Mucosa of descending colon (tissue), 3 donors: ENCODE results near the gene CYP4B1. TPM values are rescaled to one million over a fixed set of nuclear protein-coding genes. Genes with fewer than 3 reads are reported as not detected.
"Not testable (repeated sequence)": the region's sequence is repeated elsewhere in the genome, so short reads cannot be mapped to it uniquely, and the experiment has no call there.

Experiments used
- ATAC-seq: fragments of 200-7000 bp; cut with Tn5 transposase; one replicate; pipeline ENCODE4 v1.9.1; 2020; ENCODE audit warnings: mild to moderate bottlenecking, moderate library complexity
- DNase-seq, 3 donors: peaks; one replicate each; pipeline ENCODE4 v3.0.0-alpha.2; 2020
- H3K36me3 ChIP-seq: fragments of 200-600 bp; one replicate; pipeline ENCODE4 v1.8.0; 2021; ENCODE audit warnings: low read depth, mild to moderate bottlenecking
- H3K4me1 ChIP-seq: fragments of 200-600 bp; one replicate; pipeline ENCODE4 v1.8.0; 2021; ENCODE audit warnings: low read depth, mild to moderate bottlenecking
- H3K4me3 ChIP-seq: fragments of 200-600 bp; one replicate; pipeline ENCODE4 v1.8.0; 2021; ENCODE audit warnings: mild to moderate bottlenecking
- H3K9me3 ChIP-seq: fragments of 200-600 bp; one replicate; pipeline ENCODE4 v1.8.0; 2021; ENCODE audit warnings: mild to moderate bottlenecking
- intact Hi-C, 2 donors: fragments of 100-400 bp; cut with DNase I in 1 of 2; cut with micrococcal nuclease in 1 of 2; formaldehyde crosslinking; loops; one replicate each; pipeline versions ENCODE4 v1.11.0 to v1.11.1; 2022; cut with DNase I, micrococcal nuclease
- total RNA-seq, 3 donors: library from RNA; stranded (reverse); fragmentation: NEBNext Ultra II Directional in 2 of 3; extraction: Animal tissue kit (Norgen Biotek cat#: 25700) in 2 of 3; gene quantifications; one replicate each; pipeline versions ENCODE4 v1.2.1 to v1.2.4, GENCODE V29; 2021 to 2023
- TF ChIP-seq, protein P1 (sequence below): fragments of 200-600 bp; IDR thresholded peaks from one replicate; pipeline ENCODE4 v1.8.0; 2022; ENCODE audit warnings: antibody characterized with exemption, mild to moderate bottlenecking
- donor health status: DM: no; HTN: no; CAD: no; lungs with moderate emphysema.
- donor health status: DM: no; HTN: no; CAD: no.
- donor health status: DM: no; HTN: yes; CAD: no.

Gene CYP4B1
- total RNA-seq, 3 donors from 2014 or later = 0.98 to 11.0 (median 5.5) TPM

DNA sequence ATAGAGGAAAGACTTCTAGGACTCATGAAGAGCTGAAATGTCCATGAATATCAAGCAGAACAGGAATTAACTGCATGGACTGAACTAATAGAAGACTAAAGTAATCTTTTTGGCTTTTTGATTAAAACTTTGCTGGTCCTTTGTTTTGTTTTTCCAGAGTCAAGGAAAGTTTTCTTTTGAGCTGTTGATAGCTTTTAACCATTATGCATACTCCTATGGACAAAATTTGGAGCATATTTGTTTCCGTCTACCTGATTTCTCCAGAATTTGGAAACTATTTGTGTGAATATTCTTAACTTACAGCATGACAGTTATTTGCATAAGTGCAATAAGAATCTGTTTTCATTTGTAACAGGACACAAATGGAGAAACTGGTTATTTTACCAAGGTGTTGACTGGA lies 24.5 kb upstream of the CYP4B1 start:
- H3K36me3 ChIP-seq = no peaks in the 10 kb centered on the region
- no peaks in the 10 kb centered on the region for H3K4me1 ChIP-seq
- no peak overlapping the region for H3K4me3 ChIP-seq
- TF ChIP-seq, protein P1, sequence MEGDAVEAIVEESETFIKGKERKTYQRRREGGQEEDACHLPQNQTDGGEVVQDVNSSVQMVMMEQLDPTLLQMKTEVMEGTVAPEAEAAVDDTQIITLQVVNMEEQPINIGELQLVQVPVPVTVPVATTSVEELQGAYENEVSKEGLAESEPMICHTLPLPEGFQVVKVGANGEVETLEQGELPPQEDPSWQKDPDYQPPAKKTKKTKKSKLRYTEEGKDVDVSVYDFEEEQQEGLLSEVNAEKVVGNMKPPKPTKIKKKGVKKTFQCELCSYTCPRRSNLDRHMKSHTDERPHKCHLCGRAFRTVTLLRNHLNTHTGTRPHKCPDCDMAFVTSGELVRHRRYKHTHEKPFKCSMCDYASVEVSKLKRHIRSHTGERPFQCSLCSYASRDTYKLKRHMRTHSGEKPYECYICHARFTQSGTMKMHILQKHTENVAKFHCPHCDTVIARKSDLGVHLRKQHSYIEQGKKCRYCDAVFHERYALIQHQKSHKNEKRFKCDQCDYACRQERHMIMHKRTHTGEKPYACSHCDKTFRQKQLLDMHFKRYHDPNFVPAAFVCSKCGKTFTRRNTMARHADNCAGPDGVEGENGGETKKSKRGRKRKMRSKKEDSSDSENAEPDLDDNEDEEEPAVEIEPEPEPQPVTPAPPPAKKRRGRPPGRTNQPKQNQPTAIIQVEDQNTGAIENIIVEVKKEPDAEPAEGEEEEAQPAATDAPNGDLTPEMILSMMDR = no peak
- ATAC-seq = no peak
- intact Hi-C loops = no loop called here
- no peak for DNase-seq
- peaks cover 28% of the 10 kb centered on the region for H3K9me3 ChIP-seq

DNA sequence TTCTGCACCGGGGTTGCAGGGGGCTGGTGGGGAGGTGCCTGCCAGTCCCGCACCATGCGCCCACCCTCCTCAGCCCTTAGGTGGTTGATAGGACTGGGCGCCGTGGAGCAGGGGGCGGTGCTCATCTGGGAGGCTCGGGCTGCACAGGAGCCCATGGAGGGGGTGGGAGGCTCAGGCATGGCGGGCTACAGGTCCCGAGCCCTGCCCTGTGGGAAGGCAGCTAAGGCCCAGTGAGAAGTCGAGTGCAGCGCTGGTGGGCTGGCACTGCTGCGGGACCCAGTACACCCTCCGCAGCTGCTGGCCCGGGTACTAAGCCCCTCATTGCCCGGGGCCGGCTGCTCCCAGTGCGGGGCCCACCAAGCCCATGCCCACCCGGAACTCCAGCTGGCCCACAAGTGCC lies 20.4 kb upstream of the CYP4B1 start:
- intact Hi-C loops, H3K36me3 ChIP-seq, ATAC-seq: not testable (repeated sequence)

DNA sequence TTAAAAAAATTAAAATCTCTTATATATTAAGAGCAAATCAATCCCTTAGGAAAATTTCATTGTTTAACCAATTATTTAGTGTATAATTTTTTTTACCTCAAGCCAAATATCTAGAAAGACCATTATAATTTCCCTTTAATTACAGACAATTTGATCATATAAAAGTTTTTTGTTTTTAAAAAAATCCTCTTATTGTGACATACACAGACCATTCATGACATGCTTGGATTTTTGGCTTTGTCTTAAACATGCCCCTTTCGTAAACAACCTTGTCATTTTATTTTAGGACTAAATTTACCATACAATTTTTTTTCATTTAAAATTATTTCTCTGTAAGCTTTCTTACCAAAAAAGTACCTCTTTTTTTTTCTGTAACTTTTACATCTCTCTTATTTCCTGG lies 14.2 kb upstream of the CYP4B1 start:
- no peak for DNase-seq
- intact Hi-C loops = no loop called here
- Histone ChIP-seq H3K4me3 (no peak overlapping the region), H3K9me3 (peaks cover 9% of the 10 kb centered on the region), H3K4me1 (no peaks in the 10 kb centered on the region), H3K36me3 (no peaks in the 10 kb centered on the region)
- no peak for ATAC-seq
- TF ChIP-seq, protein P1 = no peak

More for the DNA sequence above, 20.4 kb upstream of the CYP4B1 start:
- not testable (repeated sequence) for H3K4me1 ChIP-seq, DNase-seq, H3K4me3 ChIP-seq, H3K9me3 ChIP-seq

DNA sequence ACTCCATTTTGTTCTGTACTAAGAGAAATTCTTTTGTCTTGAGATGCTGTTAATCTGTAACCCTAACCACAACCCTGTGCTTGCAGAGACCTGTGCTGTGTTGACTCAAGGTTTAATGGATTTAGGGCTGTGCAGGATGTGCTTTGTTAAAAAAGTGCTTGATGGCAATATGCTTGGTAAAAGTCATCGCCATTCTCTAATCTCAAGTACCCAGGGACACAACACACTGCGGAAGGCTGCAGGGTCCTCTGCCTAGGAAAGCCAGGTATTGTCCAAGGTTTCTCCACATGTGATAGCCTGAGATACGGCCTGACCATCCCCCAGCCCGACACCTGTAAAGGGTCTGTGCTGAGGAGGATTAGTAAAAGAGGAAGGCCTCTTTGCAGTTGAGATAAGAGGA lies 10.2 kb upstream of the CYP4B1 start:
- H3K36me3 ChIP-seq, DNase-seq, H3K9me3 ChIP-seq, H3K4me3 ChIP-seq, H3K4me1 ChIP-seq, intact Hi-C loops: not testable (repeated sequence)
- peak; percentile 43 for ATAC-seq

DNA sequence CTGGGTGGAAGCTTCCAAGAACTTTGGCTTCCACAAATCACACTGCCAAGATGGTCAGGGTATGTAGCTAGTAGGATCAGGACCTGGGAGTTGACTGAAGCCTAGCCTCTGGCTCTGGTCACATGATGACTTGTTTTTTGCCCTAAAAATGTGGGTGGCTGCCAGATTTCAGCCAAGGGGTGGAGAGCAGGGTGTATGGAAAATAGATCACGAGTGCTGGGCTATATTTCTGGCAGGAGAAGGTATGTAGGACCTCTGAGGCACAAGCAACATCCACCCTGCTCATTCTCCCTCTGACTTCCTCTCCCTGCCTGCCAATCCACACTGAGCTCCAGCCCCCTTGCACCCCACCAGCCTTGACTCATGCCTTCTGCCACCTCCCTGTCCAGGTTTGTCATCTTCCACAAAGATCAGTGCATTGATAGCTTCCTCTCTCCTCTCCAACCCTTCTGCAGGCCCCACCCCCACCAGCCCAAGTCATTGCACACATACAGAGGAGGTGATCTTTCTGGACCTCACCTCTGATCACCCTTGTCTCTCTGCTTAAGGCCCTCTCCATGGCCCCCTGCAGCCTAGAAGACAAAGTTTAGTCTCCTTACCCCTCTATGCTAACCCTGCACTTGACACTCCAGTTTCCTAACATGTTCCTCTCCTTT lies 8.3 kb upstream of the CYP4B1 start:
- TF ChIP-seq, protein P1 = no peak
- Histone ChIP-seq H3K4me1 (no peaks in the 10 kb centered on the region), H3K36me3 (no peaks in the 10 kb centered on the region), H3K9me3 (no peaks in the 10 kb centered on the region), H3K4me3 (no peak overlapping the region)
- no peak for ATAC-seq
- intact Hi-C loops = no loop called here
- no peak for DNase-seq

DNA sequence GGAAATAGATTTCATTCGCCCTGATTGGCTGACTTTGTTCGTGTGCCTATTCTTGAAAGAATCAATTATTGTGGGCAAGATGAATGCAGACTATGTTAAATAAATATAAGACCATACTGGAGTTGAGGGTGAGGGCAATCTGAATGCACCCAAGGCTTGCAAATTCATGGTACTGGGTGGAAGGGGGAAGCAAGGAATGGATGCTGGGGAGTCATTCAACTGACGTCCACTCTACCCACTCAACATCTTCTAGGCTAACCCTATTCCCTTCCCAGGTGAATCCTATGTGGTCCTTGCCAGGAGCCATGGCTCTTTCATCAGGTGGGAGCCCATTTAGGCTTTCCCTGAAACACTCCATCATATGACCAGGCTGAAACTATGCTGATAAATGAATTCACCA lies 5.7 kb upstream of the CYP4B1 start:
- ATAC-seq (no peak), DNase-seq (no peak)
- Histone ChIP-seq H3K4me1 (no peaks in the 10 kb centered on the region), H3K36me3 (no peaks in the 10 kb centered on the region), H3K4me3 (no peak overlapping the region), H3K9me3 (no peaks in the 10 kb centered on the region)
- TF ChIP-seq, protein P1 = no peak
- intact Hi-C loops = no loop called here
